Ramos (cell line): ENCODE data around the gene IL25.

Experiments used
- in situ Hi-C: fragments of 300-500 bp; cut with MboI; formaldehyde crosslinking; loops from one replicate; pipeline ENCODE4 v1.14.3; 2022; ENCODE audit warnings: low sequenced_read_pairs; ENCODE audit not compliant: unreplicated experiment

The IL25 gene

DNA sequence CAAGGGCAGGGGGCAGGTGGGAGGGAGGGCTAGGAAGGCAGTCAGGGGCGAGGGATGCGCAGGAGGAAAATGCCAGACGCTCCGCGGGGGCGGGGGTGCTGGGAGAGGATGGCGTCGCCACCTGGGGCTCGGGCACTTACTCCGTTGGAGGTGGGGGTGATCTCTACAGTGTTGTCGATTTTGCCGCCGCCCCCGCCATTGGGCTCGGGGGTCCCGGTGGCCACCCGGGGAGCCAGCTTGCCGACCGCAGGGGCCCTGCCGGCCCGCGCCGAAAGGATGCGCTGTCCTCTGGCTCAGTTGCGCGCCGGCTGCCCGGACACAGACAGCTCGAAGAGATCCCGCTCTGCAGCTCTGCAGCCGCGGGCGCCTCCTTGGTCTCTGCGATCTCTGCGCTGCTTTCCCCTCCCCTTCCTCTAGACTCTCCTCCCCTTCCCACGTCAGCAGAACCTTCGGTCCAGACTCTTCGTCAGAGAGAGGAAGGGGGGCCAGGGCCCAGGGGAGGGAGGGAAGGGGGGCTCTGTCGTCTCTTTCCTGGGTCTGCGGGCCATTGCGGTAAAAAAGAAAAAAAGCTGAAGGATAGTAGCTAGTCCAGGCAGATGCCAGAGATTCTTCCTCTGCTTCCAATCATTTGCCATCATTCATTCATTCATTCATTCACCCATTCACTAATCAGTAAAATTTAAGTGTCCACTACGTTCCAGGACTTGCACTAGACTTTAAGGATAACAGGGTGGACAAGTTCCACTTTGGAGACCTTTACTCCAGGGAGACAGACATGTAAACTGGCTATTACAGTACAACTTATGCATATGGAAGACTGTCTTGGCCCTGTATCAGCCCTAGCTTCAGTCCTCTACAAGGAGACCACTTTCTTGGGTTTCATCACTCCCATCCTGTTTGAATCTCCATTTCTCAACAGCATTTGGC, 19.8 kb upstream of the IL25 start, which contains the start of gene SLC22A17:
Gene SLC22A17, minus strand, starts transcription at position 382 of the 927 bp plus-strand sequence.
- in situ Hi-C loops = no loop called here

DNA sequence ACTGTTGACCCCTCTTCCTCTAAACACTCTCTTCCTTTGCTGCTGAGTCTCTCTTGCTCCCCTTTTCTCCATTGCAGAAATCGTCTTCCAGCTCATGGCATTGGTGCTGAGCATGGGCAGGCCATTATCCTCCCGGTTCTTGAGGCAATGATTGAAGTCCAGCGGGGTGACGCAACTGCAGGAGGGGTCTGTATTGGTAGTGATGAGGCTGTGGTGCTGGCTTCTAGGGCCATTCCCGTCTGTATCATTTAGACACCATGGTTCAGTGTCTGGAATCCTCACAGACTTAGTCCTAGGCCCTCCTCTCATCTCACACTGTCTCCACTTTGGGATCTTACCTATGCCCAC, 19.2 kb upstream of the IL25 start:
- in situ Hi-C loops = no loop called here

DNA sequence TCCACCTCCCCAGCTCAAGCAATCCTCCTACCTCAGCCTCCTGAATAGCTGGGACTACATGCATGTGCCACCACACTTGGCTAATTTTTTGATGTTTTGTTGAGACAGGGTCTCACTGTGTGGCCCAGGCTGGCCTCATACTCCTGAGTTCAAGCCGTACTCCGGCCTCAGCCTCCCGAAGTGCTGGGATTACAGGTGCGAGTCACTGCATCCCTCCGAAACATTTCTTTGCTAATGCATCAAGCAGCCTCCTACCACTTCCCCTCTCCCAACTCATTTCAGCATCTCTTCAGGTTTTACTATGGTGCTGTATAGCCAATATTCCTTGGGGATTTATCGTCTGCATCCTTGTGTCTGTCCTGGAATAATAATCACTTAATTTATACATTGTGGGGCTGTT, 17.6 kb upstream of the IL25 start:
- in situ Hi-C loops = no loop called here

DNA sequence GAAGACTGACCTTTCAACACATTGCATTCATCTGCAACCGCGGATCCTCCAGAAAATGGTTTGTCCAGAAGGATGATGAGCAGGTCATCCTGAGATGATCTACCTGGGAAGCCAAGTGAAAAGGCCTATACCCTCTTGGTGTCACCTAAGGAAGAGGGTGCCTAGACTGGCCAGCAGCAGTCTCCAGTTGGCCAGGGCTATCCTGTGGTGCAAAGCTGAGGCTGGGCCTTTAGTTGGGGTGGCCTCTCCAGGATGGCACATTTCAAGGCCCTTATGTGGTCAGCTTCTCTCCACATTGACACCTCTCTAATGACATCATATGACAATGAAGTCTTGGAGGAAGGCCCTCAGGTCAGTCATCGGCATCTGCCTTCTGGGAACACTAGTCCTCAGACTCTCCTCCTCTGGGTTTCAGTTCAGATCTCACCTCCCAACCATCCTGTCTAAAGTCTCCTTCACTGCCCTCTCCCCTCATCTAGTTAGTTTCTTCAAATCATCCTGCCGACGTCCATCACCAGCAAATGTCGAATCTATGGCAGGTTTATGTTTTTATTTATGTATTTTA, 16.7 kb upstream of the IL25 start:
- in situ Hi-C loops = no loop called here

DNA sequence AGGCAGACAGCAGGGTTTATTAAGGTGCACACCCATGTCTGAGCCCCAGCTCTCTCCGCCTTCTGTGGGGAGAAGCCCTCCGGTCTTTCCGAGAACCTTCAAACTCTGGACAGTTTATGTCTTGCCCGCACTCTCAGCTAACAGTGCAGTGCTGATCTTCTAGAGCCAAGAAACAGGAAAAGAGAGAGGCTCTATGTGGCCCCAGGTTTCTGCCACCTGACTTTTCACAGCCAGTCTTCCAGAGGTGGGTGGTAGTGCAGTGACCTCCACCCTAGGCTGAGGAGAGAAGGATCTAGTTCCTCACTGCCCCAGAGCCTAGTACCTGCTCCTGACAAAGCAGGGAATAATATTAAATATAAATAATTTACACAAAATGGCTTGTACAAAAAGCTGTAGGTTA, 15.9 kb upstream of the IL25 start:
- in situ Hi-C loops = no loop called here

DNA sequence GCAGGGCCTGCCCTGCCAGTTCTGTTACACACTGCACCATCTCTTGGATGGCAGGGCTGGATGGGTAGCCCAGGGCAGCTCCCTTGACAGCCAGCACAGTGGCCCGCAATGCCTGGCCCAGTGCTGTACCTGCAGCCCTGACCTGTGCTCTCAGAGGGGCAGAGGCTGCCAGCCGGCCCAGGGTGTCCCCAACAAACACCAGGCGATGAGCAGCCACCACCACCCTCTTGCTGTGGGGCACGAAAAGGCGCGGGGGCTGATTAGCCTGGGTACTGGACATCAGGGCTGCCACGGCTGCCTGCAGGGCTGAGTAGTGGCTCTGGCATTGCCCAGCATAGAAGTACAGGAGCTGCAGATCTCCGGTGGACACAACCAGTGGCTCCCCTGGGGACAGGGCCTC, 15.3 kb upstream of the IL25 start:
- in situ Hi-C loops = no loop called here

DNA sequence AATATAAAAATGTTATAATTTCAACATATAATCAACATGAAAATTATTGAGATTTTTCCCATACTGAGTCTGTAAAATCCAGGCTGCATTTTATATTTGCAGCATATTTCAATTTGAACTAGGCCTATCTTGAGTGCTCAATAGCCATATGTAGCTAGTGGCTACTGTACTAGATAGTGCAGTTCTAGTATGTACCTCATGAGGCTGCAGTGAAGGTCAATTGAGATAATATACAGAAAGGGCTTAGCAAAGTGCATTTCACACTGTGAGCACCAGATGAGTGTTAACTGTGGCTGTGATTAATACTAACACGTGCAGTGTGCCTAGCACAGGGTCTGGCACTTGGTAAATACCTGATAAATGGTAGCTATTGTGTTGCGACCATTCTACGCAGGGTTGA, 14.6 kb upstream of the IL25 start:
- in situ Hi-C loops = no loop called here

DNA sequence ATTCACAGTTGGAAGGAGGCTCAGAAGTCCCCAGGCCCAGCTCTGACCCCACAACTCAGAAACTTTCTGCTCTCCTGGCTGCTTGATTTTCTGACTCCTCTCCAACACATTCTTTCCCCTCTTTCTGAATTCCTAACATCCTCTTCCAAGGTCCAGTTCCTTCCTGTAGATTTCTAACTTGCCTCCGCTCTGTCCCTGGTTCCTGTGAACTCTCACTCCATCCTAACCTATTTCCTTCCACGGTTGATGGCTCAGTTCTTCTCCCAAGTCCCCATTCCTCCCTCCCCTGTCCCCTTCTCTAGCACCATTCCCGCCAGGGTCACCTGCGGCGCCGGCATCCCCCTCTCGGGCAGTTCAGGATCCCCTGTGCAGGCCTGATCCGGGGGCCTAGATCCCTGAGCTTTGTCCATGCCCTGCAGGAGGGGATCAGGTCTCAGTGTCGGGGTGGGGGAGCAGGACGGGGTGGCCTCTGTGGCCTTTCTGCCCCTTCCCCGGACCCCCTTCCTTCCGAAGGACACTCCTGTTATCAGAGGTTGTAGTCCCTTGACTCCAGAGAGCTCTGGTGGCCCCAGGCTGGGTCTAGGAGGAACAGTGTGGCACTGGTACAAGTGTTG, 13.9 kb upstream of the IL25 start:
- in situ Hi-C loops = no loop called here

DNA sequence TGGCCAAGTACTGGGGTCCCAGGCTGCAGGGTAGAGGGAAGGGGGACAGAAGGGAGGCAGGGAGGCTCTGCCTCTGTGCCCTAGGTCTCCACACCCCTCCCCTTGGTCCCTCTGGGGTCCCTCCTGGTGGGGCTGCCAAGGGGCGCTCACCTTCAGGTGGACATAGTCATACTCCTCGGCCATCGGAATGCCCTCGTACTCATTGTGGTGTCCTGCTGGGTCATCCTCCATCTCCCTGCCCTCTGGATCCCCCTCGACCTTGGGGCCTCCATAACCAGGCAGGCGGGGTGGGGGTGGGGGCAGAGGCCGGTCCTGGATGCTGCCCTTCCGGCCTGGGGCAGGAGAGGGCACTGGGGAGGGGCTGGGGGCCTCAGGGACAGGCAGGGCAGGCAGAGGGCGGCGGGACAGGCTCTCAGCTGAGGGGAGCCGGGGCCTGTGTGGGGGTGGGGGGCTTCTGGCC, 13.4 kb upstream of the IL25 start:
- in situ Hi-C loops = no loop called here

DNA sequence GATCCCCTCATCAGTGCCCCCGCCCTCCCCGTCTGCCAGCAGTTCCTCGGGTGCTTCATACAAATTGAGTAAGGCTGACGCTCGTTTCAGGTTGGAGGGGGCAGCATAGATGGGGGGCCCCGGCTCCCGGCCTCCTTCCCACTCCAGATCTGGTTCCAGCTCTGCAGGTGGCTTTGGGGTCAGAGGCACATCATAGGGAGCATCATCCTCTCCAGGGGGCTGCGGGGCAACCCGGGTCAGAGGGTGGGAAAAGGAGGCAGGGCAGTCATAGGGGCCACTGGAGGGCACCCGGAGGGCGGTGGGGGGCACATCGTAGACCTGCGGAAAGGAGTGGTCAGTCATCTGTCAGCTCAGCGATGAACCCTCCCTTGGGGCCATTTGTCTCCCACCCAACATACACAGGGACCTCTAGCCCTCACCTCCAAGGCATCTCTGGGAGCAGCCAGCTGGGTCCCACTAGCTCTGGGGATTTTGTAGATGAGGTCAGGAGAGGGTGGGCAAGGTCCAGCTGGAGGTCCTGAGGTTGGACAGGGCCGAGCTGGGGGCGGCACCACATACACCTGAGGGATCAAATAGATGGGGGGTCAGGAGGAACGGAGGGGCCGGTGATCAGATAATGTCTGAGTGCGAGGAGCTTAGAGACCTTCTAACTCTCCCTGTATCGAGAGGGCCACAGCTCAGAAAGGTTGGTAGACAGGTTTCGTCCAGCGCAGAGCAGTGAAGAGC, 12.7 kb upstream of the IL25 start:
- in situ Hi-C loops = no loop called here

DNA sequence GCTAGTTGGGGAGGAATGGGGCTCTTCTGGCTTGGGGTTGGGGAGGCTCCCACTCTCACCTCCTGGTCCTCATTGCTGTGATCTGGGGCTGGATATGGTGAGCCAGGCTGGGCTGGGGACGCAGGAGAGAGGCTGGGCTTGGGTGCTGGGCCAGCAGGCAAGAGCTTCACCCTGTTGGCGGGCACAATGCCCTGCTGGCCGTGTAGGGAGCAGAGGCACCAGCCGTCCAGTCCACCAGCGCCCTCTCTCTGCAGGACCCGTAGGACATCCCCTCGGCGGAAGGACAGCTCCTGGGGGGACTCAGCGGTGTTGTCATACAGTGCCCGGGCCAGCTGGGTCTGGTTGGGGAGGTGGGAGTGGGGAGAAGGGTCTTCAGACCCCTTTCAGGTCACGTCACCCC, 12.1 kb upstream of the IL25 start:
- in situ Hi-C loops = no loop called here

DNA sequence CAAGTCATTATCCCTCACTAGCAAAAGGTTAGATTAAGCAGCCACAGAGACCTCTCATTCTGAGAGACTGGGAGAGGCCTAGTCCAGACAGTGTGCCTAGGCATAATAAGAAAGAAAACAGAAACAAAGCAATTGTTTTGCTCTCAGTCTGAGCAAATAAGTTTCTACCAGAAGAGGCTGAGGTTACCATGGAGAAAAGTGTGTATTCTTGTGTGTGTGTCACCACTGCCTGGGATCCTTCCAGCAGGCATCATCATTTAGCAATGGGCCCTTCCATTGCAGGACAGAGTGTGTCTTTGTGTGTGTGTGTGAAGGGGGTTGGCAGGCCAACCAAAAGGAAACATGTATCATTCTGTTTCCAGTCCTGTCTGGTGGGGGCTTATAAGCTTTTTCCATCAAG, 11.3 kb upstream of the IL25 start:
- in situ Hi-C loops = no loop called here

DNA sequence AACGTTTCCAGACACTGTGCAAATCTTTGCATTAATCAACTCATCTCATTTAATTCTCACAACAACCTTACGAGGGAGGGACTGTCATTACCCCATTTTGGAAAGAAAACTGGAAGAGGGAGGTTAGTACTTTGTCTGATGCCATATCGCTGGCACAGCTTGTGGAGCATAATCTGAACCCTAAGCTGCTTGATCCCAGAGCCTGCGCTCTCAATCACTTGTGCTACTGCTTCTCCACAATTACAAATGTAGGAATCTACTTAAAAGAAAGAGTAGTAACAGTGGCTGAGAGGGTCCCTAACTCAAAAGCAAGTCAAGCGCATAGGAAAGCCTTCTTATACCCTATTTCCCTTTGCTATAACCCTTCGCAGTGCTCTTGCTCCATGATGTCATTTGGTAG, 10.8 kb upstream of the IL25 start:
- in situ Hi-C loops = no loop called here

DNA sequence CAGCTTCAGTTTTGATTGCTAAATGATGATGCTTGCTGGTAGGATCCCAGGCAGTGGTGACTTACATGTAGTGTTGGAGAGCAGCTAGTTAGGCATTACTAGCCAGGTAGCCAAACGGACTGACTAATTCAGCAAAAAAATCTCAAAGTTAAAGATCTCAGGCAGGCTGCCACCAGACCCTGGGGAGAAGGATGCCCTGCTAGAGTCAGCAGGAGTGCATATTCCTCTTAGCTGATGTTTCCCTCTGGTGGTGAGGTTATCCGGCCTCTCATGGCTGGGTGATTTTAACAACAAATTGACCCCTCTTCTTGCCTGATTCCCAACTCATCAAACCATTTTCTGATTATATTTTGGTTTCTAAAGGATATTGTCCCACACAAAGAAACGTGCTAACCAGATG, 10.4 kb upstream of the IL25 start:
- in situ Hi-C loops = no loop called here

DNA sequence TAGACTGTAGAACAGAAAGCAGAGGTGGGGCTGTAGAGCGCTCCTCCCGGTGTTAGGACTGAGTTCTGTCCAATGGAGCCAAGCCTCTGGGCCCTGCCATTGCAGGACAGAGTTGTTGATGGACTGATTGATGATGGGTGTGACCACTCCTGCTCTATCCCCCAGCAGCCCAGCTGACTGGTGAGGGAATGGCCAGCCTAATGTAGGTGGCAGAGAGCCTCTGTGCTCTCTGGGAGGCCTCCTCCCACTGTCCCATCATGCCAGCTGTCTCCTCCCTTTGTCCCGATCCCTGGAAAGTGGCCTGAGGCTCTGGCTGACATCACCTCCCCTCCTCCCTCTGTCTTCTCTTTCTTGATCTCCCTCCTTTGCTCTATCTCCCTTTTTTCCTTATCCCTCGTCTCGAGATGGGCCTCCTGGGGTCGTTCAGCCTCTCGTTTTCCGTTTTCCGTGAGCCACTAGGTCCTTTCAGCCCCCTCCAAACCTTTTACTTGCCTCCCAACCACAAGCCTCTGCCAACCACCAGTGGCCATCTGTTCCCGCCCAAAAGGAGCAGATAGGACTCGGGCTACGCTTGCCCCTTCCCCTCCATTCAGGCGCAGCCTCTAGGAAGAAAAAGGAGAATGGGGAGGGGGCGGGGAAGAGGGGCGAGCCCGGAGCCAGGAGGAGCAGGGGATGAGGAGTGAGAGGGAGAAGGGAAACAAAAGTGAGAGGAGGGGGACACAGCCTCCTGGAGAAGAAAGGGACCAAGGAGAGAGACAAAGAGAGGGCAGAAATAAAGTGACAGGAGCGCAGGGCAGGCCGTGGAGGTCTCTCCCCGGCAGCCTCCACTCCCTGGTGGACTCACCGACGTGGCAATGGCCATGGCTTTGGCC, 8.2 kb upstream of the IL25 start:
- in situ Hi-C loops = no loop called here

DNA sequence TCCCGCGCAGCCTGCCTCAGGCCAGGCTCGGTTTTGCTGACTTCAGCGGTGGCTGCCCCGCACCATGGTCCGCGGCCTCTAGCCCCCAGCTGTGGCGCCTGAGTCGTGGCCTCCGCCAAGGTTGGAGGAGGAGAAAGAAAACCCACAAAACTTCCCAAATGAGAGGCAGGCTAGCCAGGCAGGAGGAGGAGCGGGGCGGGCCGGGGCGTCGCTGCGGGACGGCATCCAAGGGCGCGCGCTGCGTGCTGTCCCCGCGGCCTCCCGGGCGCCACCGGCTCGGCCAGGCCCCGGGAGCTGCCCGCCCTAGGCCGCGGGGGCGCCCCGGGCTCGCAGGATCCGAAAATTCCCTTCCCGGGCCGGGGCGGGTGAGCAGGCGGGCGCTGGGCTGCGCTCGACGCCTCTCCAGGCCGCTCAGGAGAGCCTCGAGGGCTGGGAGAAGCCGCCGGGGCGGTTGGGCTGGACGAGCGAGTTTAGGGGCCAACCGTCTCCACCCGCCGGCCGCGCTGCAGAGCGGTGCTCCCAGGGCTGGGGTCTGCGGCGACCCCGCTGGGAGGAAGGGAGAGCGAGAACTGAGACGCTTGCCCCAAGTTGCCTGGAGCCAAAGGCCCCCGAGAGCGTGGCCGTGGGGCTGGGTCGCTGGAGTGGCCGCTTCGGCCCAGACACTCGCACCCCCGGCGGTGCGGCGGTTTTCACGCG, 7.4 kb upstream of the IL25 start, which contains the start of gene EFS:
Gene EFS, minus strand, starts transcription at position 137 of the 696 bp plus-strand sequence. CDS start 147 bp downstream, outside the sequence.
- in situ Hi-C loops = no loop called here

DNA sequence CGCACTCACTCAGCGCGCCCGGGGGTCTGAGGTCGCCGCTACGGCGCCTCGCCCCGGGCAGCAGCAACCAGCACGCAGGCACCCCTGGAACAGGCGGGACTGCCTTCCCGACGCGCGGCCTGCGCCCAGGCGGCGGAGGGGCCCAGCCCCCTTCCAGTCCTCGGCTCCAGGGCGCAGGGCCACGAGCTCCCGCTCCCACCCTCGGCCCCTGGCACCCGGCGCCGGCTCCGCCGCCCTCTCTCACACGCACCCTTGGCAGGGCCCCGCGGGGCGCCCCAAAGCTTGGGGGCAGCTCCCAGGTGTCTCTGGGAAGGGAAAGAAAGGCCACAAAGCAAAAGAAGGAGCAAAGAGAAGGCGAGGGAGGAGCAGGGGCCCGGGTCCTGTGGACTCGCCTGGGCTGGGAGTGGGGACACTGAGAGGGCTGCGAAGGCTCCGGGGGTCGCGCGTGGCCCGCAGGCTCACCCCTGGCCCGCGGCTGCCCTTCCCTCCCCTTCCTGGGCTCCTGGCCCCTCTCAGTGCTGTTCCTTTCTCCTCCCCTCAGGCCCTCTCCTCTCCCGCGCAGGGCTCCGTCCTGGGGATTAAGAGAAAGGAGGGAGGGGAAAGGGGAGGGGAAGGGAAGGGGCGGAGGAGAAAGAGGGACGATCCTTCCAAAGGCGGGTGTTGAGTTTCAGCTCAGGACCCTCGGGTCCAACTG, 6.7 kb upstream of the IL25 start:
- in situ Hi-C loops = no loop called here

DNA sequence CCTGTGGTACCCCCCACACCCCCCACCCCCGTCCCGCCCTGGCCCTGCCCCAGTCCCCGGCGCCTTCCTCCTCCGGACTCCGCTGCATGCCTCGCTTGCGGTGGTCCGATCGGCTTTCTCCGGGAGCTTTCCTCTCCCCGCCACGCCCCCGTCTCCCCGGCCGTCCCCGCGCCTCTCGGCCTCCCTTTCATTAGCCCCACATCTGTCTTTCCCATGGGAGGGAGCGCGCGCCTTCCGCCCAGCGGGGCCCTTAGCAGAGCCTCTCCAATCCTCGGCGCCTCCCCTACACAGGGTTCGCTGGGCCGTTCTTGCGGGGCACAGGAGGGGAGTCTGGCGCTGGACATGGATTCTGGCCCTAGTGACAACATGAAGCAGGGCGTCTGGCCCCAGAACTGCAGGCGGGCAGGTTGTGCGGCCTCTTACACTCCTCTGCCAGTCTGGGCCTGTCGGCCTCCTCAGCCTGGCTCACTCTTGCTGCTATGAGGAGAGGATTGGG, 6.1 kb upstream of the IL25 start:
- in situ Hi-C loops = no loop called here
